GM12873 (cell line): Measurements from ENCODE around the gene E2F1.

Experiments used
- TF ChIP-seq, protein P1 (sequence below): IDR thresholded peaks from 2 replicates; pipeline ENCODE4 v1.5.1; 2012; ENCODE audit warnings: low read depth, mild to moderate bottlenecking, moderate library complexity, low read length, control low read depth; ENCODE audit not compliant: insufficient read depth; ENCODE audit errors: missing control alignments

The E2F1 gene

DNA sequence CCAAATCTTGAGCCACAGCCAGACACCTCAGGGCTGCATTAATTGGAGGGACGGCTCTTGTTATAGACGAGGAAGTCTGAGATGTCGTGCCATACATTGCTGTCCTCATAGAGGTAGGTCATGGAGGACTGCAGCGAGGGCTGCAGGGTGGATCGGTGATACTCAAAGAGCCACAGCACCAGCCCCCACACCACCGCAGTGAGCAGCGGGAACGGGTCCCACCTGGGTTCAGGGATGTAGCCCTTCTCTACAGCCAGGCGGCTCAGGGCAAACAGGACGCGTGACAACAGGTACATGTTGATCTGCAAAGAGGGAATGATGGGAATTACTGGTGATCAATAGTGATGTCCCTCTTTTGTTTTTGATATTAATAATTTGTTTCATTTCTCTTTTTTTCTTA lies 21.5 kb upstream of the E2F1 start:
- TF ChIP-seq, protein P1, sequence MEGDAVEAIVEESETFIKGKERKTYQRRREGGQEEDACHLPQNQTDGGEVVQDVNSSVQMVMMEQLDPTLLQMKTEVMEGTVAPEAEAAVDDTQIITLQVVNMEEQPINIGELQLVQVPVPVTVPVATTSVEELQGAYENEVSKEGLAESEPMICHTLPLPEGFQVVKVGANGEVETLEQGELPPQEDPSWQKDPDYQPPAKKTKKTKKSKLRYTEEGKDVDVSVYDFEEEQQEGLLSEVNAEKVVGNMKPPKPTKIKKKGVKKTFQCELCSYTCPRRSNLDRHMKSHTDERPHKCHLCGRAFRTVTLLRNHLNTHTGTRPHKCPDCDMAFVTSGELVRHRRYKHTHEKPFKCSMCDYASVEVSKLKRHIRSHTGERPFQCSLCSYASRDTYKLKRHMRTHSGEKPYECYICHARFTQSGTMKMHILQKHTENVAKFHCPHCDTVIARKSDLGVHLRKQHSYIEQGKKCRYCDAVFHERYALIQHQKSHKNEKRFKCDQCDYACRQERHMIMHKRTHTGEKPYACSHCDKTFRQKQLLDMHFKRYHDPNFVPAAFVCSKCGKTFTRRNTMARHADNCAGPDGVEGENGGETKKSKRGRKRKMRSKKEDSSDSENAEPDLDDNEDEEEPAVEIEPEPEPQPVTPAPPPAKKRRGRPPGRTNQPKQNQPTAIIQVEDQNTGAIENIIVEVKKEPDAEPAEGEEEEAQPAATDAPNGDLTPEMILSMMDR = no peak

DNA sequence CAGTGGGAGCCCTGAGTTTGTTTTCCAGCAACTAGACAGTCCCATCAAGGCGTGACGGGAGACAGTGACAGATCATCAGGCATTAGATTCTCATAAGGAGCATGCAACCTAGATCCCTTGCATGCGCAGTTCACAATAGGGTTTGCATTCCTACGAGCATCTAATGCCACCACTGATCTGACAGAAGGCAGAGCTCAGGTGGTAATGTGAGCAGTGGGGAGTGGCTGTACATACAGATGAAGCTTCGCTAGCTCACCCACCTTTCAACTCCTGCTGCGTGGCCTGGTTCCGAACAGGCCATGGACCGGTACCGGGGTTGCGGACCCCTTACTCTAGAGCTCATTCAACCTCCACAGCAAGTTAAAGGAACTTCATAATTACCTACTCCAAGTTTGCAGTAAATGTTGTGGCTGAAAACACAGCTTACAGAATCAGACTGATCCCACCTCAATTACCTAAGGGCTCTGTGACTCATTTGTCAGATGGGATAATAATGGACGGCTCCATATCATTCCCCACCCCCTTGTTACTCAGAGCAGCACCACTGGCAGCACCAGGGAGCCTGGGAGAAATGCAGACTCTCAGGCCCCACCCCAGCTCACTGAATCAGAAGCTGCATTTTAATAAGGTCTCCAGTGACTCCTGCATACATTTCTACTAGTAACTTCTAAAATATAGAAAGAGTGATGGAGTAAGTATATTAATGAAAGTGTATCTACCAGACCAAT lies 18.2 kb upstream of the E2F1 start:
- TF ChIP-seq, protein P1 = no peak

DNA sequence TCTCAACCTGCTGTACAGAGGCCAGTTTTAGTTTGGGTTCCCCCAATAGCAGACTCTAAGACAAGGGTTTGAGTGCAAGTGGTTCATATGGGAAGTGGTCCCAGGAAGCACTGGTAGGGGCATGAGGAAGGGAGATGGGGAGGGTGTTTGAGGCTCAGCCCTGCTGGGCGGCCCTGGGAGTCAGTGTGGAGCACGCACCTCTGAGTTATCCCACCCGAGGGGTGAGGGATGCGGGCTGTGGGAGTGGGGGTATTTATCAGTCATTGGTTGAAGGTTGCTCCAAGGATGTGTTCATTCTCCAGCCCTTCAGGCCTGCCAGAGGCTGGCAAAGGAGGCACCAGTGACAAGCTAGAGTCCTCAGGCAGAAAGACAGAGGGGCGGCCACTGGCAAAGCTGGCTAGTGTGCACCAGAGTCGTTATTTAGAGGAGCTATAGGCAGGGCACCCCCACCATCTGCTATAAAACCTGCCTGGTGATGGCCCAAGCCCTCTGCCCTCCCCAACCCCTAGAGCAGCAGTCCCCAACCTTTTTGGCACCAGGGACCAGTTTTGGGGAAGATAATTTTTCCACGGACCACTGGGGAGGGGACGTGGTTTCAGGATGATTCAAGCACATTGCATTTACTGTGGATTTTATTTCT lies 17.4 kb upstream of the E2F1 start:
- TF ChIP-seq, protein P1 = no peak

DNA sequence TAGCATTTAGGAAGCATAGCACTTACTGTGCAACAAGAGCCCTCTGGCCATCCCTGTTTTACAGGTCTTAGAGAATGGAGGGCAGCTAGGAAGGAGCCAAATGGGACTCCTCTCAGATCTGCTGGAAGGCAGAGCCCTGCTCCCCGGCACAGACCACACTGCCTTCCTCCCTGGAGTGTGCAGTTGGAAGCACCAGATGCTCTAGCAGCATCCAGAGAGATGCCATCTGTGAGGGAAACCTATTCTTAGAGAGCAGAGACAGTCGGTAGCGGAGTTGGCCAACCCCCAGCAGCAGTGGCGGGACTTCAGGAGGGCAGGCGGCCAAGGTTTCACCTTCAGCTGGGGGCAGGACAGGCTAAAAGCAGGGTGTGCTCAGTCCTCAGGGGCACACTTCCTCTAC lies 16.7 kb upstream of the E2F1 start:
- TF ChIP-seq, protein P1 = no peak

DNA sequence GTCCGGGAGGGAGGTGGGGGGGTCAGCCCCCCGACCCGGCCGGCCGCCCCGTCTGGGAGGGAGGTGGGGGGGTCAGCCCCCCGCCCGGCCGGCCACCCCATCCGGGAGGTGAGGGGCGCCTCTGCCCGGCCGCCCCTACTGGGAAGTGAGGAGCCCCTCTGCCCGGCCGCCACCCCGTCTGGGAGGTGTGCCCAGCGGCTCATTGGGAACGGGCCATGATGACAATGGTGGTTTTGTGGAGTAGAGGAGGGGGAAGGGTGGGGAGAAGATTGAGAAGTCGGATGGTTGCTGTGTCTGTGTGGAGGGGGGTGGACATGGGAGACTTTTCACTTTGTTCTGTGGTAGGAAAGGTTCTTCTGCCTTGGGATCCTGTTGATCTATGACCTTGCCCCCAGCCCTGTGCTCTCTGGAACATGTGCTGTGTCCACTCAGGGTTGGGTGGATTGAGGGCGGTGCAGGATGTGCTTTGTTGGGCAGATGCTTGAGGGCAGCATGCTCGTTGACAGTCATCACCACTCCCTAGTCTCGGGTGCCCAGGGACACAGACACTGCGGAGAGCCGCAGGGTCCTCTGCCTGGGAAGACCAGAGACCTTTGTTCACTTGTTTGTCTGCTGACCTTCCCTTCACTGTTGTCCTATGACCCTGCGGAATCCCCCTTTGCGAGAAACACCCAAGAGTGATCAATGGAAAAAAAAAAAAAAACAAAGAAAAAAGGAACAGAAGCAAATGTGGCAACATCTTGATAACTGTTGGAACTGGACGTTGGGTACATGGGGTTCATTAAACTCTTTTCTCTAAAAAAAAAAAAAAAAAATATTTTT lies 15.7 kb upstream of the E2F1 start:
- TF ChIP-seq, protein P1 = no peak

DNA sequence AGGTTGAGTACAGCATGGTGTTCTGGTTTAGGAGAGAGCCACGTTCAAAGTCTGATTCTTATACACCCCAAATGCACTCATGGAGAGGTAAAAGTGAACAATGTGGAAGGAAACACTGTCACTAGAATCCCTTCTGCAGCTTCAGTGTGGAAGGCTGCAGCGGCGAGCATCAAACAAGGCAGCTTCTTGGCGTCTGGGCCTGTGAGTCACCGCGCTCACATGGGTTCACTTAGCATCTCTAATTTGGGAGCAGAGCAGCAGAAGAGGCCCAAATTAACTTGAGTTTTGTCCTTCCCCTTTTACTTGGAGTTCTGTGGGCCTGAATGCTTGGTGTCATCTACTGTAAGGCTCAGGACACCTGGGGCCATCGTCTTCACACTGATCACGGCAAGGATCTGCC lies 10.9 kb upstream of the E2F1 start:
- TF ChIP-seq, protein P1 = no peak

DNA sequence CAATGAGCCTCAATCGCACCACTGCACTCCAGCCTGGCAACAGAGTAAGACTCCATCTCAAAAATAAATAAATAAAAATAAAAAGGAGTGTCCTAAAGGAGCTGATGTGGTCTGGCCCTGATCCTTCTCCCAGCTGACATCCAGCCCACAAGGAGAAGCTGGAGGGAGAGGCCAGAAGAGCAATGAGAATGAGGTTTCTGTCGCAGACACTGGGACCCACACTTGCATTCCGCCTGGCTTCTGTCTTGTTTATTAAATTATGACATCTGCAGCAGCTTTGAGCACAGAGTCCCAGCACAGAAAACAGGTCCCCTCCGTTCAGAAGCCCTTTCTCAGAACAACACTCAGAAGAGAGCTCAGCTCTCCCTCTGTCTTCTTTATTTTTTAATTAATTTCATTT lies 10.3 kb upstream of the E2F1 start:
- TF ChIP-seq, protein P1 = no peak
